Naive thymus-derived CD4-positive, alpha-beta T cell (primary cell): ENCODE data around the gene GPR83. TPM values are rescaled to one million over a fixed set of nuclear protein-coding genes. Genes with fewer than 3 reads are reported as not detected.
"Not testable (repeated sequence)": the region's sequence is repeated elsewhere in the genome, so short reads cannot be mapped to it uniquely, and the experiment has no call there.

Experiments
- ATAC-seq: fragments of 150-1000 bp; cut with Tn5 transposase; 2 replicates; pipeline ENCODE4 v1.10.0; 2021; ENCODE audit warnings: mild to moderate bottlenecking, moderate library complexity
- CTCF ChIA-PET: fragments of 350-600 bp; sonication (Branson Sonifier 250); formaldehyde crosslinking; loops from one replicate; lab custom pipeline; 2021; ENCODE audit warnings: antibody characterized with exemption; lab: Charles Lee
- POLR2A ChIA-PET: fragments of 350-600 bp; sonication (Branson Sonifier 250); formaldehyde crosslinking; loops from one replicate; lab custom pipeline; 2021; ENCODE audit warnings: antibody characterized with exemption, inconsistent platforms; lab: Charles Lee
- DNase-seq, 9 donors: peaks; one replicate each; pipeline versions ENCODE4 v3.0.0 to v3.0.0-alpha.2; 2020 to 2022; ENCODE audit warnings: mixed read lengths in 1 of 9
- H3K27ac ChIP-seq: one replicate; pipeline ENCODE4 v1.7.0; 2013; ENCODE audit warnings: mild to moderate bottlenecking, low read depth, low read length, moderate library complexity
- H3K27me3 ChIP-seq, 2 donors: one replicate each; pipeline ENCODE4 v1.7.0; 2013; ENCODE audit warnings: low read length in 2 of 2, mild to moderate bottlenecking in 2 of 2, moderate library complexity in 2 of 2; ENCODE audit not compliant: control insufficient read depth in 2 of 2, insufficient read depth in 2 of 2
- H3K36me3 ChIP-seq, 3 experiments: 1 replicate in 2 of 3; 2 replicates in 1 of 3; pipeline ENCODE4 v1.7.0; 2013; ENCODE audit warnings: low read length in 3 of 3, mild to moderate bottlenecking in 3 of 3, moderate library complexity in 1 of 3; ENCODE audit not compliant: insufficient read depth in 3 of 3, control insufficient read depth in 2 of 3
- H3K4me1 ChIP-seq, 2 donors: one replicate each; pipeline ENCODE4 v1.7.0; 2013; ENCODE audit warnings: low read length in 2 of 2, mild to moderate bottlenecking in 2 of 2, moderate library complexity in 1 of 2; ENCODE audit not compliant: control insufficient read depth in 2 of 2, insufficient read depth in 2 of 2
- H3K4me3 ChIP-seq: 2 replicates; pipeline ENCODE4 v1.7.0; 2013; ENCODE audit warnings: mild to moderate bottlenecking, low read length
- H3K9me3 ChIP-seq, 3 experiments: 1 replicate in 2 of 3; 2 replicates in 1 of 3; pipeline ENCODE4 v1.7.0; 2013; ENCODE audit warnings: low read length in 3 of 3; ENCODE audit not compliant: control insufficient read depth in 2 of 3
- H3K27ac Mint-ChIP-seq, 9 donors: one replicate each; pipeline ENCODE4 v1.8.0; 2020 to 2022; ENCODE audit warnings: mixed read lengths in 9 of 9, mild to moderate bottlenecking in 8 of 9, moderate library complexity in 5 of 9, inconsistent platforms in 2 of 9
- H3K27me3 Mint-ChIP-seq, 5 donors: one replicate each; pipeline ENCODE4 v1.8.0; 2021 to 2022; ENCODE audit warnings: mixed read lengths in 5 of 5, mild to moderate bottlenecking in 1 of 5
- H3K36me3 Mint-ChIP-seq, 5 donors: one replicate each; pipeline ENCODE4 v1.8.0; 2020 to 2022; ENCODE audit warnings: mixed read lengths in 5 of 5, mild to moderate bottlenecking in 3 of 5, inconsistent platforms in 1 of 5
- H3K4me1 Mint-ChIP-seq, 7 donors: one replicate each; pipeline ENCODE4 v1.8.0; 2020 to 2022; ENCODE audit warnings: mixed read lengths in 7 of 7, mild to moderate bottlenecking in 3 of 7, inconsistent platforms in 1 of 7
- H3K4me3 Mint-ChIP-seq, 10 donors: one replicate each; pipeline ENCODE4 v1.8.0; 2020 to 2022; ENCODE audit warnings: mild to moderate bottlenecking in 10 of 10, mixed read lengths in 10 of 10, moderate library complexity in 6 of 10, inconsistent platforms in 2 of 10
- H3K9me3 Mint-ChIP-seq, 11 donors: one replicate each; pipeline ENCODE4 v1.8.0; 2020 to 2022; ENCODE audit warnings: mixed read lengths in 11 of 11, mild to moderate bottlenecking in 4 of 11, inconsistent platforms in 1 of 11, moderate library complexity in 1 of 11
- intact Hi-C, 2 donors: fragments of 100-400 bp; cut with micrococcal nuclease; formaldehyde crosslinking; loops; one replicate each; pipeline ENCODE4 v1.15.1; 2023
- polyA plus RNA-seq, 2 donors: library from polyadenylated mRNA; unstranded; fragments of 300-500 nt; fragmentation: Illumina TruSeq; gene quantifications; one replicate each; pipeline ENCODE4 v1.2.3, GENCODE V29; 2021
- total RNA-seq, 6 experiments: library from RNA in 5 of 6; stranded (reverse) in 5 of 6; gene quantifications; 1 replicate in 5 of 6; 2 replicates in 1 of 6; pipeline ENCODE4 v1.2.3 and lab custom pipeline; 2021 to 2026

The GPR83 gene
- total and polyA plus RNA-seq, 7 experiments from 2014 or later, result 0.05 to 0.27 (median 0.10) TPM; not detected in 3

DNA sequence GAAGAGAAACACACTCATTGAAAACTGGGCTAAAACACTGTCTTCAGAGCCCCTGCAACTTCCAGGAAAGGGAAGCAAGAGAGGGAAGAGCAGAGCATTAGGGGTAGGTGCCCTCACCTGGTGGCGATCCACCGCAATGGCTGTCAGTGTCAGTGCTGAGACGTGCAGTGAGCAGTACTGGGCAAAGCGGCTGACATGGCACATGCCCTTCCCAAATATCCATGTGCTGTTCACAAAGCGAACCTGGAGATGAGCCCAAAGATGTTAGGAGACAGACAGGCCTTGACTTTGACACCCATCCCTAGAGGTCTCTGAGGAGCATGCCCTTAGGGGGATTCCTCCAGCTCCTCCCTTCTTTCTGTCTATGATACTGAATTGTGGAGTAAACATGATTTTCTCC lies 4.9 kb downstream of the GPR83 start:
- Histone ChIP-seq H3K9me3 (no peaks in the 10 kb centered on the region), H3K27ac (no peak overlapping the region), H3K36me3 (no peaks in the 10 kb centered on the region), H3K27me3 (no peaks in the 10 kb centered on the region), H3K4me1 (no peaks in the 10 kb centered on the region), H3K4me3 (no peak overlapping the region)
- ATAC-seq (no peak), DNase-seq (no peak)
- Mint-ChIP-seq H3K27ac (no peak overlapping the region), H3K4me3 (no peak overlapping the region), H3K4me1 (peaks cover 6 to 14% (median 11%) of the 10 kb centered on the region in 7 donors), H3K9me3 (peaks cover 0 to 27% (median 7%) of the 10 kb centered on the region in 11 donors), H3K27me3 (peaks cover 26 to 49% (median 43%) of the 10 kb centered on the region in 5 donors), H3K36me3 (peaks cover 0 to 9% (median 7%) of the 10 kb centered on the region in 5 donors)
- POLR2A ChIA-PET, result no interaction called here
- intact Hi-C loops, result no loop called here
- CTCF ChIA-PET, result no interaction called here

- H3K27ac Mint-ChIP-seq, H3K9me3 ChIP-seq, H3K4me1 Mint-ChIP-seq, ATAC-seq, POLR2A ChIA-PET, H3K4me3 Mint-ChIP-seq, H3K27ac ChIP-seq, H3K27me3 Mint-ChIP-seq, H3K36me3 ChIP-seq, CTCF ChIA-PET, DNase-seq, H3K4me3 ChIP-seq, H3K36me3 Mint-ChIP-seq, H3K4me1 ChIP-seq, intact Hi-C loops, H3K27me3 ChIP-seq: not testable (repeated sequence)
- H3K9me3 Mint-ChIP-seq, result peaks cover 0 to 11% (median 0%) of the 10 kb centered on the region in 11 donors
Measured at GRCh38 chr11:94391937-94392336, 9.3 kb downstream of the GPR83 start.

DNA sequence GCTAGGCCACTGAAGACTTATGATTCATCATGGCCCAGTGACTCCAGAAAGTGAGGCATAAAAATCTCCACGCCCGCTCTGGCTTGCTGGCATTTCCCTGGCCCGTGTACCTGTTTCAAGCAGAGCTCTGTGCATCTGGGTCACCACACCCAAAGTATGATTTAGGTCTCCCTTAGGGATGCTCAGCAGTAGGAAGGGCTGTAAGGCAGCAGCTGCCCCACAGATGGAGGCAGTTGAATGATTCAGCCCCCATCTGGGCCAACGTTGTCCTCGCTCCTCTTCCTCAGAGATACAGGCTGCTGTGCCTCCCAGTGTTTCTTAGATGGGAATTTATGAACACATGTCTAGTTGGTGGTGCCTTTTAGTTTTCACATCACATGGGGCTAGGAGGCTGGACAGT lies 21.6 kb downstream of the GPR83 start:
- CTCF ChIA-PET, result no interaction called here
- POLR2A ChIA-PET, result no interaction called here
- Mint-ChIP-seq H3K27ac (no peak overlapping the region), H3K36me3 (peaks cover 0 to 10% (median 4%) of the 10 kb centered on the region in 5 donors), H3K27me3 (peaks cover 0 to 26% (median 12%) of the 10 kb centered on the region in 5 donors), H3K4me1 (no peaks in the 10 kb centered on the region), H3K4me3 (no peak overlapping the region), H3K9me3 (peaks cover 0 to 17% (median 0%) of the 10 kb centered on the region in 11 donors)
- Histone ChIP-seq H3K9me3 (no peaks in the 10 kb centered on the region), H3K36me3 (no peaks in the 10 kb centered on the region), H3K27me3 (no peaks in the 10 kb centered on the region), H3K4me1 (no peaks in the 10 kb centered on the region), H3K4me3 (no peak overlapping the region), H3K27ac (no peak overlapping the region)
- DNase-seq (no peak), ATAC-seq (no peak)
- intact Hi-C loops, result no loop called here

GRCh38 chr11:94376841-94377240 lies 24.4 kb downstream of the GPR83 start:
- intact Hi-C loops, result no loop called here
- H3K36me3 Mint-ChIP-seq, result peaks cover 0 to 4% (median 3%) of the 10 kb centered on the region in 5 donors
- H3K4me1 ChIP-seq, result no peaks in the 10 kb centered on the region
- no peaks in the 10 kb centered on the region for H3K27me3 ChIP-seq
- H3K27ac ChIP-seq, result no peak overlapping the region
- peaks cover 0 to 19% (median 4%) of the 10 kb centered on the region in 11 donors for H3K9me3 Mint-ChIP-seq
- ChIA-PET CTCF (no interaction called here), POLR2A (no interaction called here)
- H3K36me3 ChIP-seq, result no peaks in the 10 kb centered on the region
- no peak overlapping the region for H3K4me3 ChIP-seq
- H3K4me1 Mint-ChIP-seq, result no peaks in the 10 kb centered on the region
- H3K27ac Mint-ChIP-seq, result no peak overlapping the region
- ATAC-seq (no peak), DNase-seq (no peak)
- H3K4me3 Mint-ChIP-seq, result no peak overlapping the region
- no peaks in the 10 kb centered on the region for H3K9me3 ChIP-seq
- H3K27me3 Mint-ChIP-seq, result peaks cover 2 to 18% (median 6%) of the 10 kb centered on the region in 5 donors

GRCh38 chr11:94370576-94370975 lies 30.6 kb downstream of the GPR83 start:
- H3K27ac ChIP-seq, H3K36me3 ChIP-seq, H3K27me3 Mint-ChIP-seq, POLR2A ChIA-PET, intact Hi-C loops, CTCF ChIA-PET, H3K27me3 ChIP-seq, ATAC-seq, H3K36me3 Mint-ChIP-seq, H3K9me3 ChIP-seq, H3K4me1 ChIP-seq, H3K4me3 ChIP-seq: not testable (repeated sequence)
- Mint-ChIP-seq H3K4me1 (peaks cover 0 to 16% (median 5%) of the 10 kb centered on the region in 7 donors), H3K4me3 (peak overlapping the region in 2 of 10 donors; percentile 33 to 36), H3K9me3 (peaks cover 0 to 34% (median 9%) of the 10 kb centered on the region in 11 donors), H3K27ac (peak overlapping the region in 1 of 9 donors; percentile 21)
- DNase-seq, result peak in 1 of 9 donors; percentile 23

- H3K4me1 Mint-ChIP-seq, H3K4me3 Mint-ChIP-seq, H3K36me3 Mint-ChIP-seq, DNase-seq, H3K27ac ChIP-seq, H3K4me3 ChIP-seq, H3K9me3 Mint-ChIP-seq, H3K27ac Mint-ChIP-seq, POLR2A ChIA-PET, intact Hi-C loops, H3K27me3 ChIP-seq, CTCF ChIA-PET, H3K9me3 ChIP-seq, H3K4me1 ChIP-seq, H3K36me3 ChIP-seq, ATAC-seq: not testable (repeated sequence)
- H3K27me3 Mint-ChIP-seq, result peaks cover 0 to 43% (median 28%) of the 10 kb centered on the region in 5 donors
Measured at GRCh38 chr11:94350850-94351563, 50.2 kb downstream of the GPR83 start.

GRCh38 chr11:94346311-94346710 lies 54.9 kb downstream of the GPR83 start:
- H3K9me3 ChIP-seq, H3K27ac Mint-ChIP-seq, CTCF ChIA-PET, H3K4me1 Mint-ChIP-seq, H3K9me3 Mint-ChIP-seq, ATAC-seq, intact Hi-C loops, H3K36me3 ChIP-seq, DNase-seq, POLR2A ChIA-PET, H3K27me3 ChIP-seq, H3K27ac ChIP-seq, H3K36me3 Mint-ChIP-seq, H3K4me3 ChIP-seq, H3K4me3 Mint-ChIP-seq, H3K4me1 ChIP-seq: not testable (repeated sequence)
- H3K27me3 Mint-ChIP-seq, result peaks cover 0 to 16% (median 6%) of the 10 kb centered on the region in 5 donors
